H54 (cell line): ENCODE data around the gene QPRT.
"Not testable (repeated sequence)": the region's sequence is repeated elsewhere in the genome, so short reads cannot be mapped to it uniquely, and the experiment has no call there.

Experiments
- DNase-seq: peaks from one replicate; pipeline ENCODE4 v3.0.0; 2011; ENCODE audit warnings: low spot score, mixed read lengths; ENCODE audit not compliant: insufficient read length
- FAIRE-seq: peaks from 3 replicates; lab custom pipeline; 2011; peaks lifted over from hg19 to GRCh38; lab: Jason Lieb, UNC
- POLR2A ChIP-seq: IDR thresholded peaks from 2 replicates; pipeline ENCODE4 v1.6.1; 2011; ENCODE audit warnings: low read depth, mild to moderate bottlenecking, low read length

QPRT gene

GRCh38 chr16:29651774-29652349, 27.1 kb upstream of the QPRT start:
- FAIRE-seq = no peak
- TF ChIP-seq POLR2A = no peak
- no peak for DNase-seq

GRCh38 chr16:29653471-29653870, 25.5 kb upstream of the QPRT start:
- FAIRE-seq (no peak), DNase-seq (no peak)

DNA sequence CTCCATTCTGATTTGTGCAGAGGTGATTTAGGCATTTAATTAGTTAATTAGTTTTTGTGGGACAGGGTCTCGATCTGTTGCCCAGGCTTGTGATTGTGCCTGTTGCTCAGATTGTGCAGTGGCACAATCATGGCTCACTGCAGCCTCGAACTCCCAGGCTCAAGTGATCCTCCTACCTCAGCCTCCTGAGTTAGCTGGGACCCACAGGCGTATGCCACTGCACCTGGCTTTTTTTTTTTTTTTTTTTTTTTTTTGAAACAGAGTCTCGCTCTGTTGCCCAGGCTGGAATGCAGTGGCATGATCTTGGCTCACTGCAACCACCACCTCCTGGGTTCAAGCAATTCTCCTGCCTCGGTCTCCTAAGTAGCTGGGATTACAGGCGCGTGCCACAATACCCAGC, 25.1 kb upstream of the QPRT start:
- not testable (repeated sequence) for DNase-seq, FAIRE-seq

More at GRCh38 chr16:29653471-29653870, 25.5 kb upstream of the QPRT start:
- no peak for TF ChIP-seq POLR2A

GRCh38 chr16:29656688-29657523, 22.1 kb upstream of the QPRT start:
- no peak for TF ChIP-seq POLR2A
- DNase-seq = no peak
- no peak for FAIRE-seq

- no peak for TF ChIP-seq POLR2A
- DNase-seq (no peak), FAIRE-seq (no peak)
Observed at GRCh38 chr16:29658705-29659104, 20.3 kb upstream of the QPRT start.

- FAIRE-seq (no peak), DNase-seq (no peak)
- TF ChIP-seq POLR2A = no peak
Observed at GRCh38 chr16:29662000-29662728, 16.8 kb upstream of the QPRT start.

GRCh38 chr16:29662729-29663015, 16.3 kb upstream of the QPRT start:
- TF ChIP-seq POLR2A = no peak
- DNase-seq (no peak), FAIRE-seq (no peak)

- FAIRE-seq = no peak
Observed at GRCh38 chr16:29663016-29663806, 15.8 kb upstream of the QPRT start, which contains the start of gene SPN. Gene SPN, plus strand, starts transcription at chr16:29663247. Its CDS starts 482 bp downstream, at chr16:29663729.

DNA sequence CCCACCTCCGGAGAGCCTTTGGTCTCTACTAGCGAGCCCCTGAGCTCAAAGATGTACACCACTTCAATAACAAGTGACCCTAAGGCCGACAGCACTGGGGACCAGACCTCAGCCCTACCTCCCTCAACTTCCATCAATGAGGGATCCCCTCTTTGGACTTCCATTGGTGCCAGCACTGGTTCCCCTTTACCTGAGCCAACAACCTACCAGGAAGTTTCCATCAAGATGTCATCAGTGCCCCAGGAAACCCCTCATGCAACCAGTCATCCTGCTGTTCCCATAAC, 15.2 kb upstream of the QPRT start:
- no peak for TF ChIP-seq POLR2A
- no peak for DNase-seq
- FAIRE-seq = no peak

More at GRCh38 chr16:29663016-29663806, 15.8 kb upstream of the QPRT start, which contains the start of gene SPN:
- DNase-seq = no peak
- no peak for TF ChIP-seq POLR2A

GRCh38 chr16:29664091-29664921, 14.7 kb upstream of the QPRT start:
- DNase-seq (no peak), FAIRE-seq (no peak)
- no peak for TF ChIP-seq POLR2A

DNA sequence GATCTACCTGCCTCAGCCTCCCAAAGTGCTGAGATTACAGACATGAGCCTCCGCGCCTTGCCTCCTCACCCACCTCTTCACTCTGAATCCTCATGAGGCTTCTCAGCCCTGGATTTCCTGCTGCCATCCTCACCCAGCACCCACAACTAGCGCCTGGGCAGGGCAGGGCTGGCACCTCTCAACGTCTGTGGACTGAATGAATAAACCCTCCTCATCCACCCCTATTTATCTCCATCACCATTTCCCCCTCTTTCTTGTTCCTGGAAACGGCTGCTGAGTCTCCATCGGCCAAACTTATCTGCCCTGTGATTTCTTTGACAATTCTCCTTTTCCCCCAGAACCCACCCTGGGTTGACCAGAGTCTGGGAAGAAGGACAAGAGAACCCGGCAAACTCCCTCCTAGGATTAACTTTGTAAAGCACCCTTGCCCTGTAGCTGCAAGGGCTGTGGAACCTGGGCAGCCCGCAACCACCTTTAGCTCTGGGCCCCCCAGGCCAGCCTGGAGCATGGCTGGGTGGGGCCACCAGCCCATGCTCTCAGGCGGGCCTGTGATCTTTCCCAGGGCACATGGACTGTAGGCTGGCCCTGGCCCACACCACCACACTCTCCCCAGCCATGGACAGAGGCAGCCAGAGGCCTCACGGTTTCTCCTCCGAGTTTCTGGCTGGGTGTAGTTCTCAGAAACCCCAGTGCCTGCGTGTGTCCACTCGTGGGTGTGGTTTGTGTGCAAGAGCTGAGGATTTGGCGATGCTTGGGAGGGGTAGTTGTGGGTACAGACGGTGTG, 13.5 kb upstream of the QPRT start:
- DNase-seq = no peak
- no peak for TF ChIP-seq POLR2A
- FAIRE-seq = no peak

DNA sequence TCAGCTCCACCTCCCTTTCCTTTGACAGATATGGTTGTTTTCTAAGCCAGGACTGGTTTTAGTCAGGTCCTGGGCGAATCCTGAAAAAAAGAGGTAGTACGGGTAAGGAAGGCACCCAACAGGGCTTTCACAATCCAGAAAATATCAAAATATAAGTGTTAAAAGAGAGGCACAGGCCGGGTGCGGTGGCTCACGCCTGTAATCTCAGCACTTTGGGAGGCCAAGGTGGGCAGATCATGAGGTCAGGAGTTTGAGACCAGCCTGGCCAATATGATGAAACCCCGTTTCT, 11.7 kb upstream of the QPRT start:
- not testable (repeated sequence) for DNase-seq, FAIRE-seq

DNA sequence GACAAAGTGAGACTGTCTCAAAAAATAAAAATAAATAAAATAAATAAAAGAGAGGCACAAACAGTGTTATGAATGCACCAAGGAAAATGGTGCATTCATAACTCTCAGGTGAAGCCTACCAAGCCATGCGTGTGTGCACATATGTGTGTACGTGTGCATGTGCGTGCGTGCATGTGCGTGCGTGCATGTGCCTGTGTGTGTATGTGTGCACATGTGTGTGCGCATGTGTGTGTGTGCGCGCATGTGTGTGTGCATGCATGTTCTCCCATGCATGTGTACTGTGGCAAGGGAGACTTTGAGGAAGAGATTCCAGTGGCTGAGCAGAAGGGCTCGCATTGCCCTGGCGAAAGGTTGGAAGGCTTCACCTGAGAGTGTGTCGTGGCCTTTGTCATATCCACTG, 11.2 kb upstream of the QPRT start:
- TF ChIP-seq POLR2A = no peak
- no peak for DNase-seq
- FAIRE-seq = no peak
